Loucy (cell line): ENCODE data around the gene CHIC2.

Source experiments
- H2AFZ ChIP-seq: fragments of 200-600 bp; sonication (generic); 2 replicates; pipeline ENCODE4 v1.6.0; 2016; ENCODE audit warnings: antibody characterized with exemption, mild to moderate bottlenecking, low read length, moderate library complexity
- H3F3A ChIP-seq: fragments of 200-600 bp; 2 replicates; pipeline ENCODE4 v1.6.0; 2016; ENCODE audit warnings: antibody characterized with exemption, low read depth, mild to moderate bottlenecking
- H3K27me3 ChIP-seq: fragments of 200-600 bp; sonication (generic); 2 replicates; pipeline ENCODE4 v1.6.1; 2014; ENCODE audit warnings: low read length, mild to moderate bottlenecking; ENCODE audit not compliant: insufficient read depth, poor library complexity, severe bottlenecking
- H3K36me3 ChIP-seq: fragments of 200-600 bp; sonication (generic); 2 replicates; pipeline ENCODE4 v1.6.1; 2016; ENCODE audit warnings: low read length; ENCODE audit not compliant: insufficient read depth
- H3K4me1 ChIP-seq: fragments of 200-600 bp; sonication (generic); 2 replicates; pipeline ENCODE4 v1.5.1; 2014; ENCODE audit warnings: low read length, mild to moderate bottlenecking; ENCODE audit not compliant: insufficient read depth, poor library complexity, severe bottlenecking
- H3K4me2 ChIP-seq: fragments of 200-600 bp; sonication (generic); 2 replicates; pipeline ENCODE4 v1.6.0; 2014; ENCODE audit warnings: antibody characterized with exemption, low read length, low read depth, mild to moderate bottlenecking; ENCODE audit not compliant: poor library complexity, severe bottlenecking
- H3K4me3 ChIP-seq: fragments of 200-600 bp; sonication (generic); 2 replicates; pipeline ENCODE4 v1.5.1; 2014; ENCODE audit warnings: low read length, mild to moderate bottlenecking, mixed read lengths; ENCODE audit not compliant: poor library complexity, severe bottlenecking
- H3K79me2 ChIP-seq: fragments of 200-600 bp; sonication (generic); 2 replicates; pipeline ENCODE4 v1.6.1; 2014; ENCODE audit warnings: low read length; ENCODE audit not compliant: insufficient read depth
- H3K9ac ChIP-seq: fragments of 200-600 bp; sonication (generic); 2 replicates; pipeline ENCODE4 v1.6.0; 2014; ENCODE audit warnings: mild to moderate bottlenecking, low read depth, low read length, moderate library complexity; ENCODE audit not compliant: poor library complexity, severe bottlenecking
- H3K9me2 ChIP-seq: fragments of 200-600 bp; sonication (generic); replicated peaks from 2 replicates; pipeline ENCODE4 v1.6.1; 2016; ENCODE audit warnings: low read depth, low read length, mixed read lengths
- H3K9me3 ChIP-seq: fragments of 200-600 bp; sonication (generic); 2 replicates; pipeline ENCODE4 v1.6.1; 2014; ENCODE audit warnings: mild to moderate bottlenecking, antibody characterized with exemption, low read length, low read depth; ENCODE audit not compliant: insufficient read depth
- H4K20me1 ChIP-seq: fragments of 200-600 bp; sonication (generic); 2 replicates; pipeline ENCODE4 v1.6.0; 2014; ENCODE audit warnings: antibody characterized with exemption, low read length, mild to moderate bottlenecking; ENCODE audit not compliant: insufficient read depth, poor library complexity, severe bottlenecking
- CTCF ChIP-seq: fragments of 200-600 bp; sonication (generic); conservative IDR thresholded peaks from 2 replicates; pipeline ENCODE4 v1.5.1; 2014; ENCODE audit warnings: mild to moderate bottlenecking, antibody characterized with exemption, low read length
- EZH2phosphoT487 ChIP-seq: fragments of 200-600 bp; IDR thresholded peaks from 2 replicates; pipeline ENCODE4 v1.6.1; 2018; ENCODE audit warnings: antibody characterized with exemption, mild to moderate bottlenecking, moderate library complexity, borderline replicate concordance

CHIC2 gene

GRCh38 chr4:54041933-54042332 lies 22.5 kb downstream of the CHIC2 start:
- H3K27me3 ChIP-seq = no peaks in the 10 kb centered on the region
- H4K20me1 ChIP-seq = peaks cover 16% of the 10 kb centered on the region

GRCh38 chr4:54041100-54041499 lies 23.3 kb downstream of the CHIC2 start:
- H2AFZ ChIP-seq = no peak overlapping the region
- TF ChIP-seq CTCF (no peak), EZH2phosphoT487 (no peak)
- peaks cover 63% of the 10 kb centered on the region for H3K79me2 ChIP-seq
- no peak overlapping the region for H3K4me3 ChIP-seq
- H3K27me3 ChIP-seq = no peaks in the 10 kb centered on the region
- H3K9ac ChIP-seq = no peak overlapping the region
- peaks cover 16% of the 10 kb centered on the region for H4K20me1 ChIP-seq
- no peaks in the 10 kb centered on the region for H3K4me1 ChIP-seq
- no peaks in the 10 kb centered on the region for H3K9me2 ChIP-seq
- no peaks in the 10 kb centered on the region; the same call in 1 of the 2 replicates for H3F3A ChIP-seq
- peaks cover 35% of the 10 kb centered on the region for H3K36me3 ChIP-seq
- no peaks in the 10 kb centered on the region for H3K9me3 ChIP-seq
- no peak overlapping the region for H3K4me2 ChIP-seq

More at GRCh38 chr4:54041933-54042332, 22.5 kb downstream of the CHIC2 start:
- Histone ChIP-seq H3K36me3 (peaks cover 31% of the 10 kb centered on the region), H3F3A (no peaks in the 10 kb centered on the region; the same call in 1 of the 2 replicates), H3K4me3 (no peak overlapping the region), H3K9ac (no peak overlapping the region), H3K9me2 (no peaks in the 10 kb centered on the region), H3K9me3 (no peaks in the 10 kb centered on the region), H2AFZ (no peak overlapping the region), H3K4me2 (no peak overlapping the region), H3K79me2 (peaks cover 54% of the 10 kb centered on the region), H3K4me1 (no peaks in the 10 kb centered on the region)
- TF ChIP-seq EZH2phosphoT487 (no peak), CTCF (no peak)

- Histone ChIP-seq H3K36me3 (peaks cover 52% of the 10 kb centered on the region), H3K4me3 (no peak overlapping the region), H4K20me1 (peaks cover 16% of the 10 kb centered on the region), H3K9me2 (no peaks in the 10 kb centered on the region), H3F3A (no peaks in the 10 kb centered on the region; the same call in 1 of the 2 replicates), H2AFZ (no peak overlapping the region), H3K9ac (no peak overlapping the region), H3K79me2 (peaks cover 71% of the 10 kb centered on the region), H3K27me3 (no peaks in the 10 kb centered on the region), H3K9me3 (no peaks in the 10 kb centered on the region; the same call in 1 of the 2 replicates), H3K4me1 (no peaks in the 10 kb centered on the region), H3K4me2 (no peak overlapping the region)
- TF ChIP-seq EZH2phosphoT487 = no peak
Observed at GRCh38 chr4:54038056-54038455, 26.3 kb downstream of the CHIC2 start.

- no peak overlapping the region for H3K4me3 ChIP-seq
- no peak overlapping the region for H3K4me2 ChIP-seq
- no peak overlapping the region for H3K9ac ChIP-seq
- H3K36me3 ChIP-seq = peaks cover 44% of the 10 kb centered on the region
- H3K9me3 ChIP-seq = no peaks in the 10 kb centered on the region; the same call in 1 of the 2 replicates
- no peaks in the 10 kb centered on the region; the same call in 1 of the 2 replicates for H3F3A ChIP-seq
- peaks cover 9% of the 10 kb centered on the region for H4K20me1 ChIP-seq
- no peaks in the 10 kb centered on the region for H3K9me2 ChIP-seq
- no peak for TF ChIP-seq CTCF
- TF ChIP-seq EZH2phosphoT487 = no peak
- H2AFZ ChIP-seq = no peak overlapping the region
- peaks cover 57% of the 10 kb centered on the region for H3K79me2 ChIP-seq
- no peaks in the 10 kb centered on the region for H3K4me1 ChIP-seq
- no peaks in the 10 kb centered on the region for H3K27me3 ChIP-seq
Observed at GRCh38 chr4:54036184-54036583, 28.2 kb downstream of the CHIC2 start.
